ENCODE results near the gene RNU4-1. TPM values are rescaled to one million over a fixed set of nuclear protein-coding genes. Genes with fewer than 3 reads are reported as not detected.
A peak's percentile ranks its signal among the peaks of the same experiment; 100 is the strongest.

The RNU4-1 gene
- total RNA-seq, 1 experiment from 2014 or later: 2,323 TPM

DNA sequence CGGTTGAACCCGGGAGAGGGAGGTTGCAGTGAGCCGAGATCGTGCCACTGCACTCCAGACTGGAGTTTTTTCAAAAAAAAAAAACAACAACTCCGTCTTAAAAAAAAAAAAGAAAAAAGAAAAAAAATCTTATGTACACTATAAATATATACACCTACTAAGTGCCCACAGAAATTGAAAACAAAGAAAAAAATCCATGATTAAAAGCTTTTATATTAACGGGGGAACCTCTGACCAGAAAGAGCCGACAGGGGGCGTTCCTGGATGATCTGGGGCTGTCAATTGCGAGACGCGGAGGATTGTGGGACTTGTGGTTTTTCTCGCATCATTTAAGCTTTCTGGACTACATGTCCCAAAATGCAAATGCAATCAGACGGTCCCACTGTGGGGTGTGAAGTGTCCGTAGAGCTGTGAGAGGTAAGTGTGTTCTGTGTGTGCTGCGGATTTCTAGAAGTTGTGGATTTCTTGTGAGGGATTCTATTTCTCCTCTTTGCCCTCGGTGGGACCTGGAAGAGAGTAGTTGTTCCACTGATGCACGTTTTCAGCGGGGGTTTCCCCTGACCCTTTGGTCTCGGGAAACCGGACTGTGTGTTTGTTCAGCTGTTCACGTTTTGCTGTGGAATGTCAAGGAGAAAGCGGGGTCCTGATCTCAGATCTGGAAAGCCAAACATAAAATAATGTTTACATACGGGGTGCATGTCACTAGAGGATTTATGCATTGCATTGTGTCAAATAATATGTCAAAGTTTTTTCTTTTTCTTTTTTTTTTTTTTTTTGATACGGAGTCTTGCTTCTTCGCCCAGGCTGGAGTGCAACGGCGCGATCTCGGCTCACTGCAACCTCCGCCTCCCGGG lies 9.2 kb upstream of the RNU4-1 start, which contains the start of gene SIRT4:
Gene SIRT4 (plus strand): TSS at position 360 of the 854 bp plus-strand sequence. CDS start 1,241 bp downstream, outside the sequence.
- Histone ChIP-seq H3K4me1 (ENCODE audit: control insufficient read depth in 1 of 2, insufficient read depth in 2 of 2, low read length in 2 of 2) (peaks cover 3 to 15% of the 10 kb centered on the region in 2 experiments; a peak in 1 of 4 replicates), H3K9ac (ENCODE audit: low read length) (peak within 1 kb of the TSS; percentile 58), H3K79me2 (ENCODE audit: insufficient read depth, low read length) (no peaks in the 10 kb centered on the region), H4K20me1 (ENCODE audit: insufficient read depth) (no peaks in the 10 kb centered on the region), H3K9me3 (ENCODE audit: control insufficient read depth in 1 of 2, insufficient read depth in 1 of 2, low read depth in 1 of 2, low read length in 2 of 2) (no peaks in the 10 kb centered on the region), H3K4me3 (replicated peaks in 1 of 2; ENCODE audit: low read depth in 1 of 2, low read length in 2 of 2) (peak within 1 kb of the TSS; percentile 67 to 68), H3K27me3 (ENCODE audit: insufficient read depth, low read length) (no peaks in the 10 kb centered on the region), H3K4me2 (ENCODE audit: low read length) (peak within 1 kb of the TSS; percentile 92), H3K36me3 (ENCODE audit: control insufficient read depth in 1 of 2, insufficient read depth in 2 of 2, low read length in 2 of 2) (no peaks in the 10 kb centered on the region), H2AFZ (ENCODE audit: low read depth, low read length, poor library complexity, severe bottlenecking) (peak within 1 kb of the TSS; percentile 94), H3K27ac (ENCODE audit: low read depth, low read length) (no peak within 1 kb of the TSS), H3K9me2 (ENCODE audit: insufficient read depth) (no peaks in the 10 kb centered on the region)
- POLR2A ChIA-PET: interaction anchor here (0.6 to 3.1 kb wide), 5 partner anchors 10 to 347 kb away, joined by 3 to 100 read pairs (median 6); partner anchors contain the start of genes RNU4-1, RNU4-2 and RPLP0
- CTCF ChIA-PET: interaction anchor here (0.7 to 1.6 kb wide), 14 partner anchors 8 to 939 kb away, joined by 3 to 32 read pairs (median 4); partner anchors contain the start of genes RNU4-1, RNU4-2, RPLP0 and SRSF9
- RAD21 ChIA-PET (ENCODE audit: low non-redundant PET in 1 of 2, low total read pairs in 2 of 2, uncharacterized antibody in 2 of 2, unreplicated experiment in 2 of 2): interaction anchor here in 1 of 2 experiments (0.6 kb wide), 1 partner anchor 35 kb away, joined by 3 read pairs; no protein-coding TSS in a partner anchor
- peak; percentile 91 for DNase-seq (ENCODE audit: low read depth, low spot score)
- intact Hi-C loops (cut with micrococcal nuclease): no loop called here
- ATAC-seq: peak; percentile 98
- TSS peak; percentile 89 for BruUV-seq (replicated peaks)
- no peak for TF ChIP-seq EZH2phosphoT487 (IDR thresholded peaks at IDR 0.05; ENCODE audit: borderline replicate concordance)
- peak; percentile 69 for TF ChIP-seq SIN3A (IDR thresholded peaks at IDR 0.05; ENCODE audit: low read depth)
- no peak for TF ChIP-seq EGR1 (IDR thresholded peaks at IDR 0.05; ENCODE audit: low read depth)
- no peak for TF ChIP-seq ZNF274 (IDR thresholded peaks at IDR 0.05; ENCODE audit: low read depth, low read length)
- TF ChIP-seq, protein P1, sequence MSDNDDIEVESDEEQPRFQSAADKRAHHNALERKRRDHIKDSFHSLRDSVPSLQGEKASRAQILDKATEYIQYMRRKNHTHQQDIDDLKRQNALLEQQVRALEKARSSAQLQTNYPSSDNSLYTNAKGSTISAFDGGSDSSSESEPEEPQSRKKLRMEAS (IDR thresholded peaks at IDR 0.05): peak; percentile 80
- no peak for TF ChIP-seq CBX3 (IDR thresholded peaks at IDR 0.05; ENCODE audit: low read depth)
- peak; percentile 42 for TF ChIP-seq RAD21 (IDR thresholded peaks at IDR 0.05; ENCODE audit: low read depth)
- TF ChIP-seq ZFX (IDR thresholded peaks at IDR 0.05): no peak
- TF ChIP-seq, protein P2, sequence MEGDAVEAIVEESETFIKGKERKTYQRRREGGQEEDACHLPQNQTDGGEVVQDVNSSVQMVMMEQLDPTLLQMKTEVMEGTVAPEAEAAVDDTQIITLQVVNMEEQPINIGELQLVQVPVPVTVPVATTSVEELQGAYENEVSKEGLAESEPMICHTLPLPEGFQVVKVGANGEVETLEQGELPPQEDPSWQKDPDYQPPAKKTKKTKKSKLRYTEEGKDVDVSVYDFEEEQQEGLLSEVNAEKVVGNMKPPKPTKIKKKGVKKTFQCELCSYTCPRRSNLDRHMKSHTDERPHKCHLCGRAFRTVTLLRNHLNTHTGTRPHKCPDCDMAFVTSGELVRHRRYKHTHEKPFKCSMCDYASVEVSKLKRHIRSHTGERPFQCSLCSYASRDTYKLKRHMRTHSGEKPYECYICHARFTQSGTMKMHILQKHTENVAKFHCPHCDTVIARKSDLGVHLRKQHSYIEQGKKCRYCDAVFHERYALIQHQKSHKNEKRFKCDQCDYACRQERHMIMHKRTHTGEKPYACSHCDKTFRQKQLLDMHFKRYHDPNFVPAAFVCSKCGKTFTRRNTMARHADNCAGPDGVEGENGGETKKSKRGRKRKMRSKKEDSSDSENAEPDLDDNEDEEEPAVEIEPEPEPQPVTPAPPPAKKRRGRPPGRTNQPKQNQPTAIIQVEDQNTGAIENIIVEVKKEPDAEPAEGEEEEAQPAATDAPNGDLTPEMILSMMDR (IDR thresholded peaks at IDR 0.05 in 2 of 3, conservative IDR thresholded peaks at IDR 0.05 in 1 of 3; ENCODE audit: borderline replicate concordance in 1 of 3, insufficient read depth in 1 of 3, low read depth in 2 of 3, low read length in 2 of 3): peak; percentile 69 to 75 (median 74); a peak in 5 of 6 replicates
- TF ChIP-seq JUND (IDR thresholded peaks at IDR 0.05): peak; percentile 77
- peak; percentile 94 for TF ChIP-seq SP1 (IDR thresholded peaks at IDR 0.05; ENCODE audit: low read depth)
- no peak; the same call in 1 of the 2 replicates for TF ChIP-seq ELF1 (IDR thresholded peaks at IDR 0.05; ENCODE audit: borderline replicate concordance, low read depth)
- no peak for TF ChIP-seq YY1 (IDR thresholded peaks at IDR 0.05; ENCODE audit: extremely low read depth, insufficient replicate concordance, low read depth, low read length)
- TF ChIP-seq POLR2A (IDR thresholded peaks at IDR 0.05; ENCODE audit: borderline replicate concordance, extremely low read depth, insufficient read depth, insufficient read length): no peak
- TF ChIP-seq, protein P3, sequence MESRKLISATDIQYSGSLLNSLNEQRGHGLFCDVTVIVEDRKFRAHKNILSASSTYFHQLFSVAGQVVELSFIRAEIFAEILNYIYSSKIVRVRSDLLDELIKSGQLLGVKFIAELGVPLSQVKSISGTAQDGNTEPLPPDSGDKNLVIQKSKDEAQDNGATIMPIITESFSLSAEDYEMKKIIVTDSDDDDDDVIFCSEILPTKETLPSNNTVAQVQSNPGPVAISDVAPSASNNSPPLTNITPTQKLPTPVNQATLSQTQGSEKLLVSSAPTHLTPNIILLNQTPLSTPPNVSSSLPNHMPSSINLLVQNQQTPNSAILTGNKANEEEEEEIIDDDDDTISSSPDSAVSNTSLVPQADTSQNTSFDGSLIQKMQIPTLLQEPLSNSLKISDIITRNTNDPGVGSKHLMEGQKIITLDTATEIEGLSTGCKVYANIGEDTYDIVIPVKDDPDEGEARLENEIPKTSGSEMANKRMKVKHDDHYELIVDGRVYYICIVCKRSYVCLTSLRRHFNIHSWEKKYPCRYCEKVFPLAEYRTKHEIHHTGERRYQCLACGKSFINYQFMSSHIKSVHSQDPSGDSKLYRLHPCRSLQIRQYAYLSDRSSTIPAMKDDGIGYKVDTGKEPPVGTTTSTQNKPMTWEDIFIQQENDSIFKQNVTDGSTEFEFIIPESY (IDR thresholded peaks at IDR 0.05; ENCODE audit: extremely low read depth, insufficient replicate concordance, low read length): peak; percentile 28
- TF ChIP-seq, protein P4, sequence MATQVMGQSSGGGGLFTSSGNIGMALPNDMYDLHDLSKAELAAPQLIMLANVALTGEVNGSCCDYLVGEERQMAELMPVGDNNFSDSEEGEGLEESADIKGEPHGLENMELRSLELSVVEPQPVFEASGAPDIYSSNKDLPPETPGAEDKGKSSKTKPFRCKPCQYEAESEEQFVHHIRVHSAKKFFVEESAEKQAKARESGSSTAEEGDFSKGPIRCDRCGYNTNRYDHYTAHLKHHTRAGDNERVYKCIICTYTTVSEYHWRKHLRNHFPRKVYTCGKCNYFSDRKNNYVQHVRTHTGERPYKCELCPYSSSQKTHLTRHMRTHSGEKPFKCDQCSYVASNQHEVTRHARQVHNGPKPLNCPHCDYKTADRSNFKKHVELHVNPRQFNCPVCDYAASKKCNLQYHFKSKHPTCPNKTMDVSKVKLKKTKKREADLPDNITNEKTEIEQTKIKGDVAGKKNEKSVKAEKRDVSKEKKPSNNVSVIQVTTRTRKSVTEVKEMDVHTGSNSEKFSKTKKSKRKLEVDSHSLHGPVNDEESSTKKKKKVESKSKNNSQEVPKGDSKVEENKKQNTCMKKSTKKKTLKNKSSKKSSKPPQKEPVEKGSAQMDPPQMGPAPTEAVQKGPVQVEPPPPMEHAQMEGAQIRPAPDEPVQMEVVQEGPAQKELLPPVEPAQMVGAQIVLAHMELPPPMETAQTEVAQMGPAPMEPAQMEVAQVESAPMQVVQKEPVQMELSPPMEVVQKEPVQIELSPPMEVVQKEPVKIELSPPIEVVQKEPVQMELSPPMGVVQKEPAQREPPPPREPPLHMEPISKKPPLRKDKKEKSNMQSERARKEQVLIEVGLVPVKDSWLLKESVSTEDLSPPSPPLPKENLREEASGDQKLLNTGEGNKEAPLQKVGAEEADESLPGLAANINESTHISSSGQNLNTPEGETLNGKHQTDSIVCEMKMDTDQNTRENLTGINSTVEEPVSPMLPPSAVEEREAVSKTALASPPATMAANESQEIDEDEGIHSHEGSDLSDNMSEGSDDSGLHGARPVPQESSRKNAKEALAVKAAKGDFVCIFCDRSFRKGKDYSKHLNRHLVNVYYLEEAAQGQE (IDR thresholded peaks at IDR 0.05; ENCODE audit: low read depth): no peak
- no peak for TF ChIP-seq FOSL1 (IDR thresholded peaks at IDR 0.05; ENCODE audit: low read depth)
- peak; percentile 77 for TF ChIP-seq POLR2AphosphoS5 (IDR thresholded peaks at IDR 0.05; ENCODE audit: low read depth, low read length)
- TF ChIP-seq CEBPB (IDR thresholded peaks at IDR 0.05; ENCODE audit: low read depth): no peak
